Activated T-helper 17 cell treated with anti-CD3 and anti-CD28 coated beads, Interleukin-2, amount 50 U/mL, for 72 hours (primary cell): Measurements from ENCODE around the gene CNGB1. TPM values are rescaled to one million over a fixed set of nuclear protein-coding genes. Genes with fewer than 3 reads are reported as not detected.
A peak's percentile ranks its signal among the peaks of the same experiment; 100 is the strongest.
"Not testable (repeated sequence)": the region's sequence is repeated elsewhere in the genome, so short reads cannot be mapped to it uniquely, and the experiment has no call there.

Source experiments
- ATAC-seq: fragments of 150-1000 bp; cut with Tn5 transposase; replicated peaks from 2 replicates; pipeline ENCODE4 v1.10.0; 2021; ENCODE audit warnings: mild to moderate bottlenecking, moderate library complexity
- H3K27ac Mint-ChIP-seq: one replicate; pipeline ENCODE4 v1.8.0; 2022; ENCODE audit warnings: mixed read lengths
- H3K27me3 Mint-ChIP-seq: one replicate; pipeline ENCODE4 v1.8.0; 2022; ENCODE audit warnings: mixed read lengths
- H3K36me3 Mint-ChIP-seq: one replicate; pipeline ENCODE4 v1.8.0; 2022; ENCODE audit warnings: low read depth, mild to moderate bottlenecking, mixed read lengths
- H3K4me1 Mint-ChIP-seq: one replicate; pipeline ENCODE4 v1.8.0; 2022; ENCODE audit warnings: mixed read lengths
- H3K4me3 Mint-ChIP-seq: one replicate; pipeline ENCODE4 v1.8.0; 2022; ENCODE audit warnings: mild to moderate bottlenecking, mixed read lengths
- H3K9me3 Mint-ChIP-seq: one replicate; pipeline ENCODE4 v1.8.0; 2022; ENCODE audit warnings: mixed read lengths
- total RNA-seq, 2 donors: library from RNA; stranded (reverse); gene quantifications; one replicate each; pipeline ENCODE4 v1.2.3, GENCODE V29; 2022

The CNGB1 gene
- total RNA-seq, 2 donors from 2014 or later: not detected

- Mint-ChIP-seq H3K36me3 (no peaks in the 10 kb centered on the region), H3K4me3 (no peak overlapping the region), H3K4me1 (peaks cover 6% of the 10 kb centered on the region), H3K9me3 (no peaks in the 10 kb centered on the region), H3K27me3 (no peaks in the 10 kb centered on the region), H3K27ac (peak overlapping the region; percentile 81)
- ATAC-seq: no peak
These were observed 21.2 kb upstream of the CNGB1 start for GRCh38 chr16:57992084-57992483.

- Mint-ChIP-seq H3K4me3 (no peak overlapping the region), H3K36me3 (no peaks in the 10 kb centered on the region), H3K27ac (no peak overlapping the region), H3K27me3 (no peaks in the 10 kb centered on the region), H3K4me1 (peaks cover 6% of the 10 kb centered on the region), H3K9me3 (no peaks in the 10 kb centered on the region)
- ATAC-seq: no peak
These were observed 20.7 kb upstream of the CNGB1 start for GRCh38 chr16:57991551-57992059.

- H3K4me1 Mint-ChIP-seq: no peaks in the 10 kb centered on the region
- no peaks in the 10 kb centered on the region for H3K27me3 Mint-ChIP-seq
- no peaks in the 10 kb centered on the region for H3K9me3 Mint-ChIP-seq
- no peak overlapping the region for H3K27ac Mint-ChIP-seq
- H3K36me3 Mint-ChIP-seq: no peaks in the 10 kb centered on the region
- no peak for ATAC-seq
- no peak overlapping the region for H3K4me3 Mint-ChIP-seq
These were observed 18.0 kb upstream of the CNGB1 start for GRCh38 chr16:57988929-57989328.

DNA sequence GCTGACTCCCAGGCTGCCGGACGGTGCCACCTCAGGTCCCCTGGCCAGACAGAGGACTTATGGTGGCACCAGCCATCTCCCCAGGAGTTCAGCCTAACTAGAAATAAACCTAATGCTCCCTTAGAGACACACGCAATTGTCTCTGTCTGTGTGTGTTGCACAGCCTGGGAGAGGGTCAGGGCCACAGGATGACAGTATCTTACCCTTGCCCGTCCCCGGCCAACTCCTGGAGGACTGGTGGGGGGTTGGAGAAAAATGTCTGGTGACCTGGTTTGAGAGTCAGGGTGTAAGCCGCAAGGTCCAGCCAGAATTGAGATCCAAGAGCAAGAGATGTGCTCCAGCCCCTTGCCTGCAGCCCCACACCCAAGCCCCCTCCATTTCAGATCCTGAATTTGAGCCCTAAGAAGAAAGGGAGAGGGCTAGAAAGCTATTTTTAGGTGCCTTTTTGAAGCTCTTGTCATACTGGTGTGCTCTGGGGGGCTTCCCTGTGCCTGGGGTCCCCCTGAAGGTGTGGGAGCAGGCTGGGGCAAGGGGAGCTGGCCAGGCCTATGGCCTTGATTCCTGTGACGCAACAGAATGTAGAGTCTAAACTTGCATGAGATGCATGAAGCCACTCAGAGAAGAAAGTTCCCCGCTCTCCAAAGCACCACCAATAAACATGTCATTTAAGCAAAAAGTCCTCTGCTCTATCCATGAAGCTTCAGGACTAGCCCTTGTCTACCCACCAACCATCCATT lies 16.7 kb upstream of the CNGB1 start:
- no peak overlapping the region for H3K27ac Mint-ChIP-seq
- no peaks in the 10 kb centered on the region for H3K9me3 Mint-ChIP-seq
- no peaks in the 10 kb centered on the region for H3K4me1 Mint-ChIP-seq

DNA sequence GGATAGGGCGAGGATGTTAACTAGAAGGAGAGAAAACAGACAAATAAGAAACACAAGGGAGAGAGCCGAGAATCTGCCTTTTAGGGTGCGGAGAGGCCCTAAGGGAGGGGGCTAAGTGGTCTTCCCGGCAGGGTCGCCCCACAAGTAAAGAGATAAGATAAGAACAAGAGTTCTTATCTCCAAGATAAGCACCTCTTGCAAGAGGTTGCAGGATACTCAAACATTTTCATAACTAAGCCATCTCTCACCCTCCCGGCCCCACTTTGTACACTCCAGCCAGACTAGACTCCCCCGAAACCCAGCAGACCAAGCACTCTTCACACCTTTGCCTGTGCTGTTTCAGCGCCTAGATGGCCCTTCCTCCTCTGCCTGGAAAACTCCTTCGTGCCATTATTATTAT lies 15.3 kb upstream of the CNGB1 start:
- Mint-ChIP-seq H3K27ac (no peak overlapping the region), H3K27me3 (no peaks in the 10 kb centered on the region), H3K9me3 (no peaks in the 10 kb centered on the region), H3K36me3 (no peaks in the 10 kb centered on the region), H3K4me3 (peak overlapping the region; percentile 84), H3K4me1 (no peaks in the 10 kb centered on the region)
- no peak for ATAC-seq

More for the DNA sequence above, 16.7 kb upstream of the CNGB1 start:
- H3K36me3 Mint-ChIP-seq: no peaks in the 10 kb centered on the region
- ATAC-seq: no peak
- no peaks in the 10 kb centered on the region for H3K27me3 Mint-ChIP-seq
- no peak overlapping the region for H3K4me3 Mint-ChIP-seq

DNA sequence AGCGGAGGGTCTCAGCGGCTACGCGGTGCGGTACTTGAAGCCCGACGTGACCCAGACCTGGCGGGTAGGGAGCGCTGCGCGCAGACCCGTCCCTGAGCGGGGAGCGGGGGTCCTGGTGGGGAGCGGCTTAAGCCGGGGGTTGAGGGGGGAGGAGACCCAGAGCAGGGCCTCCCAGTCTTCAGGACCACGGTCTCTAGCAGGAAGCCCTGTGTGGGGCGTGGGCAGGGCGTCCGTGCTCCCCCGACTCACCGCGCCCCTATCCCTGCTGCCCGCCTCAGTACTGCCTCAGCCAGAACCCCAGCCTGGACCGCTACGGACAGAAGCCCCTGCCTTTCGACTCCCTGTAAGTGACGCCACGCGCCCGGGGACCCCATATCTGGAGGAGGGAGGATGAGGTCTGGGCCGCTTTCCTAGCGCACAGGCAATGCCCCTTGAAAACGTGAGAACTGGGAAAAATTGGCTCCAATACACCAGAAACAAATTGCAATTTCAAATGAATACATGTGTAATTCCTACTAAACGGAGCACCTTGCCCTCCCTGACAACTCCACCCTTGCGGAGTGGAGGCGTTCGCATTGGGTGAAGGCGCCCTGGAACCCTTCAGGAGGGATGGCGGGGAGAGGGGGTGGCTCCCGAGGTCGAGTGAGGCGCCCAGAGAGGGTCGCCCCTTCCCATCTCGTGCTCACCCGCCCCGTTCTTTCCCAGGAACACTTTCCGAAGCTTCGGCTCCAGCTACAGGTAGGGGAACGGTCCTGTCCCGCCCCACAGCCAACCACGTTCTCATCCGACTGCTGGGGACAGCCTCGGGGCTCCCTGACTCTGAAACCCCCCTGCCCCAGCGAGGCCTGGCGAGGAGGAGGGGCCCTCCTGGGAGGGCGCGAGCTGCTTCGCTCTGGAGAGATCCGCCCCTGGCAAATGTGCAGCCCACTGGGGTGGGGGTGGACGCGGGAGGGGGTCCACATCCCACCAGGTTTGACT lies 14.6 kb upstream of the CNGB1 start:
- H3K4me1 Mint-ChIP-seq: no peaks in the 10 kb centered on the region
- H3K27ac Mint-ChIP-seq: peak overlapping the region; percentile 58
- no peaks in the 10 kb centered on the region for H3K27me3 Mint-ChIP-seq
- H3K36me3 Mint-ChIP-seq: no peaks in the 10 kb centered on the region
- H3K4me3 Mint-ChIP-seq: peak overlapping the region; percentile 84
- peak; percentile 60 for ATAC-seq
- no peaks in the 10 kb centered on the region for H3K9me3 Mint-ChIP-seq

DNA sequence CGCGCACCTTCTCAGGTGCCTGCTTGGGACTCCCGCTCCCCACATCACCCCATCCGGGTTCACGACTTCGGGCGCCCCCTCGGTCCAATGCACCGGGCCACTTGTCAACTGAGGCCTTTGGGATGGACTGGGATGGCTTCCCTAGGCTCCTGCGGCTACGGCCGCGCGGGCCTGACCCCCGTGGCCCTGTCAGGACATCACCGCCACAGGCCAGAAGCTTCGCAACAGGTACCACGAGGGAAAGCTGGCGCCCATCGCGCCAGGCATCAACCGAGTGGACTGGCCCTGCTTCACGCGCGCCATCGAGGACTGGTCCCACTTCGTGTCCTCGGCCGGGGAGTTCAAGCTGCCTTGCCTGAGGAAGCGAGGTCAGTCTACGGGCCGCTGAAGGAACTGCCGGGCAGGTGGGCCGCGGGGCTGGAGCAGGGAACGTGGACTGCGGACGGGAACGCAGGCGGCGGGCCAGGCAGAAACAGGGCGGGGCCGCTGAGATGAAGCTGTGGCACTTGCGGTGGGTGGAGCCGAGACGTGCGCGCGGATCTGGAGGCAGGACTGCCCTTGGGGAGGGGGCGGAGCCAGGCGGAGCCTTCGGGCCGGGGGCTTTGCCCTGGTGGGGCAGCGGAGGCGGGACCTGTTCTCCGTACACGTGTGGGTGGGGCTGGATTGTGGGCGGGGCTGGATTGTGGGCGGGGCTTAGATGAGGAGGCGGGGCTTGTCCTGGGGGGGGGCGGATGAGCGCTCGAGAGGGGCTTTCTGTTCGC lies 13.7 kb upstream of the CNGB1 start:
- peak overlapping the region; percentile 83 for H3K27ac Mint-ChIP-seq
- no peaks in the 10 kb centered on the region for H3K36me3 Mint-ChIP-seq
- H3K27me3 Mint-ChIP-seq: no peaks in the 10 kb centered on the region
- peak overlapping the region; percentile 84 for H3K4me3 Mint-ChIP-seq
- no peaks in the 10 kb centered on the region for H3K9me3 Mint-ChIP-seq
- peak; percentile 98 for ATAC-seq
- no peaks in the 10 kb centered on the region for H3K4me1 Mint-ChIP-seq

GRCh38 chr16:57982385-57982784 lies 11.5 kb upstream of the CNGB1 start:
- no peak overlapping the region for H3K4me3 Mint-ChIP-seq
- H3K9me3 Mint-ChIP-seq: no peaks in the 10 kb centered on the region
- no peaks in the 10 kb centered on the region for H3K4me1 Mint-ChIP-seq
- no peak overlapping the region for H3K27ac Mint-ChIP-seq
- no peaks in the 10 kb centered on the region for H3K27me3 Mint-ChIP-seq
- no peak for ATAC-seq
- H3K36me3 Mint-ChIP-seq: no peaks in the 10 kb centered on the region

DNA sequence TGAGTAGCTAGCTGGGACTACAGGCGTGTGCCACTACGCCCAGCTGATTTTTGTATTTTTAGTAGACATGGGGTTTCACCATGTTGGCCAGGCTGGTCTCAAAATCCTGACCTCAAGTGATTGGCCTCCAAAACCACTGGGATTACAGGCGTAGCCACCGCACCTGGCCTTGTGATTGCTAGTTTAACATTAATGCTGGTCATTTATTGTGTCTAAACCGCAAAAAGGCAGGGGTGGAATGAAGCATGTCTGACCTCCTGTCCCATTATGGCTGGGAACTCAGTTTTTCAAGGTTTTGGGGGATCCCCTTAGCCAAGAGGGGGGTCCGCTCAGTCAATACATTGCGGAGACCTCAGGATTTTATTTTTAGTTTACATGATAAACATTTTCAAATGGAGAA lies 10.7 kb upstream of the CNGB1 start:
- no peaks in the 10 kb centered on the region for H3K27me3 Mint-ChIP-seq
- no peaks in the 10 kb centered on the region for H3K9me3 Mint-ChIP-seq
- ATAC-seq: no peak

DNA sequence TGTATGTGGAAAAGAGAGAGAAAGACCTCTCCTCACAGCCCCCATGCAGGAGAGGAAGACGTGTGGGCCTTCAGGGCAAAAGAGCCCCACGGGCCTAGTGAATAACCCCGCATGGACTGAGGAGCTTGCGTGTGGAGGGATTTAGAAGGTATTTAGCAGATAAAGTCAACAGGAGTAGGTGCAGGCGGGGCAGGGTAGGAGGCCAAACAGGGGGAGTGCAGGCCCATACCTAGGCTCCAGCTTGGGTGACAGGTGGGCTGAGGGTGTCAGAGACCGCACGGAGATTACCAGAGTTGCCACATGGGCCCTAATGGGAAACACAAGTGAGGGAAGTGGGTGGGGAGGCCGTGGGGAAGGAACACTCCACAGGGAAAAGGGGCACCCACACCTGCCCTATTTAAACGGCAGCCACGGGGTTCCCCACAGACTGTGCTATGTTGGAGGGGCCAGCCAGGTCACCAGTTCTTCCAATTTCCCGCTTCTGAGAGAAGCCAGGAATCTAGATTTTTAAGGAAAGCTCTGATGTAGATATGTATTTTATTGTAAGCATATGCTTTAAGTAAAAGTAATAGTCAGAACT lies 8.2 kb upstream of the CNGB1 start:
- H3K27ac Mint-ChIP-seq: no peak overlapping the region
- H3K9me3 Mint-ChIP-seq: no peaks in the 10 kb centered on the region
- H3K27me3 Mint-ChIP-seq: no peaks in the 10 kb centered on the region
- H3K36me3 Mint-ChIP-seq: no peaks in the 10 kb centered on the region
- no peak overlapping the region for H3K4me3 Mint-ChIP-seq
- ATAC-seq: no peak
- no peaks in the 10 kb centered on the region for H3K4me1 Mint-ChIP-seq

More for the DNA sequence above, 10.7 kb upstream of the CNGB1 start:
- Mint-ChIP-seq H3K36me3 (no peaks in the 10 kb centered on the region), H3K4me3 (no peak overlapping the region), H3K27ac (no peak overlapping the region), H3K4me1 (no peaks in the 10 kb centered on the region)

GRCh38 chr16:57978070-57978465 lies 7.1 kb upstream of the CNGB1 start:
- not testable (repeated sequence) for H3K4me1 Mint-ChIP-seq, H3K27me3 Mint-ChIP-seq, H3K4me3 Mint-ChIP-seq, H3K9me3 Mint-ChIP-seq, H3K36me3 Mint-ChIP-seq, ATAC-seq, H3K27ac Mint-ChIP-seq

DNA sequence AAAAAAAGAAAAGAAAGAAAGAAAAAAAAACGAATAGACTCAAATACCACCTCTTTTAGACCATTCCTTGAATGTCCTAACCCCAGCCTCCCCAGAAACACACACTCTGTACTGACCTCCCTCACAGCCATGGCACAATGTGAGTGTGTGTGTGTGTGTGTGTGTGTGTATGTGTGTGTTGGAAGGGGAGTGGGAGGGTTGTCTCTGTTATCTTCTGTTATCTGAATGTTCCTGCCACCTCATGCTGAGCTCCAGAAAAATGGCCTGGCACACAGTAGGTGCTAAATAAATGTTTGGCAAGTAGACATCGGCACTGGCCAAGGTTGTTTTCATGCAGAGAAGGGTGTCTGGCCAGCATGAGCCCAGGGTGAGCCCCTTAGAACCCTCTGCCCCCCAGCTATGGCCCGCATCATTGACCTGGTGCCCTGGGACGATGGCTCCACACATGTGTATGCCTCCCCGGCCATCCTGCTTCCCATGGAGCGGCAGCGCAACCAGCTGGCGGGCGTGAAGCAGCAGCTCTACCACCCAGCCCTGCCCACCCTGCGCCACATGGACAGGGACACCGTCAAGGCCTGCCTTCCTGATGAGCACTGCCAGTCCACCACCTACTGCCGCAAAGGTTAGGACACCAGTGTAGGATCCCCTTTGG lies 6.6 kb upstream of the CNGB1 start:
- Mint-ChIP-seq H3K36me3 (no peaks in the 10 kb centered on the region), H3K4me1 (no peaks in the 10 kb centered on the region), H3K27ac (no peak overlapping the region), H3K9me3 (no peaks in the 10 kb centered on the region), H3K4me3 (no peak overlapping the region), H3K27me3 (no peaks in the 10 kb centered on the region)
- ATAC-seq: no peak

GRCh38 chr16:57976331-57976796 lies 5.4 kb upstream of the CNGB1 start:
- peaks cover 4% of the 10 kb centered on the region for H3K27me3 Mint-ChIP-seq
- H3K4me1 Mint-ChIP-seq: no peaks in the 10 kb centered on the region
- no peak overlapping the region for H3K27ac Mint-ChIP-seq
- H3K9me3 Mint-ChIP-seq: no peaks in the 10 kb centered on the region
- ATAC-seq: no peak
- H3K36me3 Mint-ChIP-seq: no peaks in the 10 kb centered on the region
- no peak overlapping the region for H3K4me3 Mint-ChIP-seq
